ENCODE results near the gene SHANK2. TPM values are rescaled to one million over a fixed set of nuclear protein-coding genes. Genes with fewer than 3 reads are reported as not detected.

Gene SHANK2
- total RNA-seq, result 0.53 to 1.6 TPM (median 0.97 TPM) in 3 replicates
- long read RNA-seq, result 0 reads

- Mint-ChIP-seq H3K4me1 (ENCODE audit: low read depth) (peaks cover 21% of the 10 kb centered on the region), H3K9me3 (ENCODE audit: low read depth) (no peaks in the 10 kb centered on the region), H3K27ac (ENCODE audit: unreplicated experiment) (no peak within 1 kb of the TSS), H3K27me3 (ENCODE audit: low read depth) (peaks cover 65% of the 10 kb centered on the region), H3K36me3 (ENCODE audit: low read depth) (peaks cover 2% of the 10 kb centered on the region), H3K4me3 (ENCODE audit: unreplicated experiment) (peak within 1 kb of the TSS; percentile 51)
- no peak for DNase-seq (ENCODE audit: low spot score)
- no peak for TF ChIP-seq CTCF (IDR thresholded peaks at IDR 0.05)
Observed at GRCh38 chr11:71252269-71252769, at the start of gene SHANK2. SHANK2 (minus strand) TSS chr11:71252577; CDS start chr11:71147326, 105,251 bp downstream.

GRCh38 chr11:71301858-71302533, 49.6 kb upstream of the SHANK2 start:
- Mint-ChIP-seq H3K27me3 (ENCODE audit: low read depth) (peaks cover 43% of the 10 kb centered on the region), H3K36me3 (ENCODE audit: low read depth) (no peaks in the 10 kb centered on the region), H3K9me3 (ENCODE audit: low read depth) (no peaks in the 10 kb centered on the region), H3K27ac (ENCODE audit: unreplicated experiment) (no peak overlapping the region), H3K4me1 (ENCODE audit: low read depth) (peaks cover 30% of the 10 kb centered on the region), H3K4me3 (ENCODE audit: unreplicated experiment) (no peak overlapping the region)
- TF ChIP-seq CTCF (IDR thresholded peaks at IDR 0.05), result no peak
- peak; percentile 70 for DNase-seq (ENCODE audit: low spot score)

- Mint-ChIP-seq H3K27me3 (ENCODE audit: low read depth) (peaks cover 43% of the 10 kb centered on the region), H3K9me3 (ENCODE audit: low read depth) (no peaks in the 10 kb centered on the region), H3K4me3 (ENCODE audit: unreplicated experiment) (no peak overlapping the region), H3K27ac (ENCODE audit: unreplicated experiment) (no peak overlapping the region), H3K4me1 (ENCODE audit: low read depth) (peaks cover 30% of the 10 kb centered on the region), H3K36me3 (ENCODE audit: low read depth) (no peaks in the 10 kb centered on the region)
- no peak for TF ChIP-seq CTCF (IDR thresholded peaks at IDR 0.05)
- peak; percentile 62 for DNase-seq (ENCODE audit: low spot score)
Observed at GRCh38 chr11:71301046-71301857, 48.9 kb upstream of the SHANK2 start.

GRCh38 chr11:71300187-71300586, 47.8 kb upstream of the SHANK2 start:
- Mint-ChIP-seq H3K9me3 (ENCODE audit: low read depth) (no peaks in the 10 kb centered on the region), H3K36me3 (ENCODE audit: low read depth) (no peaks in the 10 kb centered on the region), H3K27me3 (ENCODE audit: low read depth) (peaks cover 50% of the 10 kb centered on the region), H3K27ac (ENCODE audit: unreplicated experiment) (peak overlapping the region; percentile 99), H3K4me1 (ENCODE audit: low read depth) (peaks cover 30% of the 10 kb centered on the region), H3K4me3 (ENCODE audit: unreplicated experiment) (no peak overlapping the region)
- no peak for TF ChIP-seq CTCF (IDR thresholded peaks at IDR 0.05)
- DNase-seq (ENCODE audit: low spot score), result no peak

- no peaks in the 10 kb centered on the region for H3K9me3 Mint-ChIP-seq (ENCODE audit: low read depth)
- no peak for TF ChIP-seq CTCF (IDR thresholded peaks at IDR 0.05)
- no peak overlapping the region for H3K4me3 Mint-ChIP-seq (ENCODE audit: unreplicated experiment)
- H3K27me3 Mint-ChIP-seq (ENCODE audit: low read depth), result peaks cover 39% of the 10 kb centered on the region
- no peaks in the 10 kb centered on the region for H3K36me3 Mint-ChIP-seq (ENCODE audit: low read depth)
- H3K4me1 Mint-ChIP-seq (ENCODE audit: low read depth), result peaks cover 30% of the 10 kb centered on the region
- peak overlapping the region; percentile 99 for H3K27ac Mint-ChIP-seq (ENCODE audit: unreplicated experiment)
- no peak for DNase-seq (ENCODE audit: low spot score)
Observed at GRCh38 chr11:71298761-71299181, 46.4 kb upstream of the SHANK2 start.
